Cerebellar cortex (tissue), 1 donor: ENCODE data around the gene TMCC2.
"Not testable (repeated sequence)": the region's sequence is repeated elsewhere in the genome, so short reads cannot be mapped to it uniquely, and the experiment has no call there.

Source experiments
- DNase-seq: peaks from one replicate; pipeline ENCODE4 v3.0.0-alpha.2; 2015; ENCODE audit warnings: low spot score

The TMCC2 gene

GRCh38 chr1:205283270-205284147 is 55.8 kb downstream of the TMCC2 start:
- no peak for DNase-seq

GRCh38 chr1:205284420-205285144 is 56.8 kb downstream of the TMCC2 start:
- peak; percentile 44 for DNase-seq

- DNase-seq = no peak
Observed at GRCh38 chr1:205285381-205286101, 57.8 kb downstream of the TMCC2 start.

DNA sequence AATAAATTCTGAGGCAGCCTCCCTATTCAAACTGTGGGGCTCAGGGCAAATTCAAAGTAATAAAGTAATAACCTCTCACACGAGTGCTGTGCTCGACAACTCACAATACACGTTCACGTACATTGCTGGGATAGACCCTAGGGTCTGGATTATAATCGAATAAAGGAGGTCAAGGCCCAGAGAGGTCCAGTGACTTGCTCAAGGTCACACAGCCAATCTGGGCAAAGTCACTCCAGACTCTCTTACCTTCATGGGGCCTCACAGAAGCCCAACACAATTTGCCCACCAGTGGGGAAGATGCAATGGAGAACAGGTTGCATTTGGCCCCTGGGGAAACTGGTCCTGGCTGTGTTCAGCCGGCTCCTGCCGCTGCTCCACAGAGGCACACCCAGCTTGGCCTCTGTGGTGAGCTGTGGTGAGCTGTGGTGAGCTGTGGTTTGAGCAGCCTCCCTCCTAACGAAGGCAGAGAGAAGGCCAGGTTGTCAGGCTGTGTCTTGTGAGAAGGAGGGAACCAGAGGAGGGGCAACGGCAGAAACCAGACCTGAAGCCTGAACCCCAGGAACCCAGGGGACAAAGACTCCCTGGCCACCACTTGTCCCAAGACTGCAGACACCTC is 58.7 kb downstream of the TMCC2 start:
- DNase-seq = no peak

DNA sequence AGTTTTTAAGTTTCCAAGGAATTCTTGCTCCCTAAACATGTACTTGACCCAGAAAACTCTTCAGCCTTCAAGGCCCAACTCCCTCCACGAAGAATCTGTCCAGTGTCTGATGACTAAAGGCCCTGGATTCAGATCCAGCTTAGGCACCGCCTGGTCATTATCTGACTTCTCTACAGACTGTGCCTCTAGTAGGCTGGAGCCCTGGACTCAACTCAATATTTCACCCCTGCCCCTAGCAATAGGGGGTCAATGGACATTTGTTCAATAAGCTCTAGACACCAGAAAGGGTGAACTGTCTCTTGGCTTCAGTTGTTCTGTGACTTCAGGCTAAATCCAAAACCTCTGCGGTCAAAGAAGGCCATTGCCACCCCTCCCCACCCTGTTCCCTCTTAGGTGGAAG is 59.3 kb downstream of the TMCC2 start:
- no peak for DNase-seq

GRCh38 chr1:205287767-205288559 is 60.2 kb downstream of the TMCC2 start:
- no peak for DNase-seq

GRCh38 chr1:205291596-205291995 is 63.9 kb downstream of the TMCC2 start:
- no peak for DNase-seq

DNA sequence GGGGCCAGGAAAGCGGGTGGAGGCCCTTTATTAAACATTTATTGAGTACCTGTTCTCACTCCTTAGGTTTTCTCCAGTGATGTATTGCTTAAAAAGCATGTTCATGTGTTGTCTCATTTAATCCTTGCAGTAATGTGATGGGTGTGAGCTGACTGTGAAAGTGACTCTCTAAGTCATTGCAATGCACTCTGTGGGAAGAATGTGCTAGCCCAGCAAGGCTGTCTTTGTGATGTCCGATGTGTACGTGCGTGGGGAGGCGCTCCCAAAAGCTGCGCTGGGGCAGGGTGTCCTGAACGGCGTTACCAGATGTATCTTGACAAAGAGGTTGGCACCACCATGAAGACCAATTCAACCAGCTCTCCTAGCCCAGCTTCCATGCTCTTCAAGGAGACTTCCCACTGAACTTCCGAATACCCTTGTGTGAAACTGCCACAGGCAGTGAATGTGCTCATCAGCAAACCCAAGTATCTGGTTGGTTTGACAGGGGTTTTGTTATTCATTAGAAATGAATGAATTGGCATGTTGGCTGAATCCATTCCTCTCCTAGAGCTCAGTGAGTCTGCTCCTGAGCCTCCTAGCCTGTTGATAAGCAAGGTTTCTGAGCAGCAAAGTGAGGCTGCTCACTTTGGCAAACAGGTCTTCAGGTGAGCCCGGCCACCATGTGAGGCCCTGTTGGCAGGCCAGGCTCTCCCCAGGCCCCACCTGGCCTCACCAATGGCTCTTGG is 65.8 kb downstream of the TMCC2 start:
- DNase-seq = no peak

GRCh38 chr1:205294175-205294917 is 66.6 kb downstream of the TMCC2 start:
- DNase-seq = peak; percentile 57

GRCh38 chr1:205294934-205295333 is 67.2 kb downstream of the TMCC2 start:
- DNase-seq = no peak

- no peak for DNase-seq
Observed at GRCh38 chr1:205296154-205296553, 68.4 kb downstream of the TMCC2 start.

DNA sequence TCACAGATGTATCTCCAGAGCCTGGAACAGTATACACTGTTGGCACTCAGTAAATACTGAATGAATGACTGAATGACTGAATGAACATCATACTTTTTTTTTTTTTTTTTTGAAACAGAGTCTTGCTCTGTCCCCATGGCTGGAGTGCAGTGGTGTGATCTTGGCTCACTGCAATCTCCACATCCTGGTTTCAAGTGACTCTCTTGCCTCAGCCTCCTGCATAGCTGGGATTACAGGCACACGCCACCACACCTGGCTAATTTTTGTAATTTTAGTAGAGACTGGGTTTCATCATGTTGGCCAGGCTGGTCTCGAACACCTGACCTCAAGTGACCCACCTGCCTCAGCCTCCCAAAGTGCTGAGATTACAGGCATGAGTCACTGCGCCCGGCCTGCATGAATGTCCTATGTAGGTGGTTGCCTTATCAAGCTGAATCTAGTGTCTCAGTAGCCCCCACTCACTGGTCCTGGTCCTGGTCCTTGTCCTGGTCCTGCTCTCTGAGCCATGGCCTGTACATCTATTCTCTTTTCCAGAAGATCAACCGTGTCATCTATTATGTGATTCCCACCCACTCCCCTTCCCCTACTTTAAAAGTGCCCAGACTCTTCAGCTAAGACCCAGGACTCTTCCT is 69.9 kb downstream of the TMCC2 start:
- not testable (repeated sequence) for DNase-seq

DNA sequence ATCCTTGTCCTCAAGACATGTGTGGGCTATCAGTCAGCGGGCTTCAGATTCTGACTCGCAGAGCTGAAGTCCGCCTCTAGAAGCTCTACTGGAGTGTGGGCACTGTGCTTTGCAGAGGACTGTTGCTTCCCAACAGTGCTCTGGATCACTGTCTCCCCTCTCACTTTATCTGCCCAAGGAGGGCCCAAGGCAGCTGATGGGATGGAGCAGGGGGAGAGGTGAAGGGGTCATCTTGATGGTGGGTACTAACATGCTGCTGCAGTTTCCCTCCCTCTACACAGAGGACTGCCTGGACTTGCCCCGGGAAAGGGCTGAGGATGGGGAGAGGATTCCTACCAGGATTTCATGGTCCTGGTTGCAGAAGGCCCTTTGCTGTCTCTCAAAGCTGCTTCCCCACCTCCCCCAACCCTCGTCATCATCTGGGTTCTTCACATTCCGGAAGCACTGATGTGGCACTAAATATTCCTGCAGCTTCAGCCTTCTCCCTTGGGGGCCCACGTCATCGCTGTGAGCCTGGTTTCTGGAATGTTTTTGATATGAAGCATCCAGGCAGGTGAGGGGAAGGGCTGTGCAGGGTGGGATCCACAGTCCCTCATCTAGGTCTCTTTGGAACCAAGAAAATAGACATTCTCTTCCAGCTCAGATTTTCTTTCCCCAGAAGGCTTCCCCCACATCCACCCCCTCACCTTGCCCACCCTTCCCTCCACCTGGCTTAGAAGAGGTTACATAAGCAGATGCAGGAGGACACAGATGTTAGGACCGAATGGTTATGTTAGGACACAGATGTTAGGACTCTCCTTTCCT is 70.6 kb downstream of the TMCC2 start:
- DNase-seq = peak; percentile 87

DNA sequence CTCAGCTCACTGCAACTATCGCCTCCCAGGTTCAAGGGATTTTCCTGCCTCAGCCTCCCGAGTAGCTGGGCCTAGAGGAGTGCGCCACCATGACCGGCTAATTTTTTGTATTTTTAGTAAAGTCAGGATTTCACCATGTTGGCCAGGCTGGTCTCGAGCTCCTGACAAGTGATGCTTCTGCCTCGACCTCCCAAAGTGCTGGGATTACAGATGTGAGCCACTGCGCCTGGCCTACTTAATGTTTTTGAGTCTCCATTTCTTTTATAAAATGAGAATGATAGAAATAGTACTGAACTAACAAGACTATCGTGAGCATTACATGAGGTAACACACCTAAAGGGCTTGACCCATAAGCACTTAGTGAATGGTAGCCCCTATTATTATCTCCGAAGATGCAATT is 72.4 kb downstream of the TMCC2 start:
- no peak for DNase-seq

- DNase-seq = peak; percentile 82
Observed at GRCh38 chr1:205301205-205301821, 73.6 kb downstream of the TMCC2 start.

DNA sequence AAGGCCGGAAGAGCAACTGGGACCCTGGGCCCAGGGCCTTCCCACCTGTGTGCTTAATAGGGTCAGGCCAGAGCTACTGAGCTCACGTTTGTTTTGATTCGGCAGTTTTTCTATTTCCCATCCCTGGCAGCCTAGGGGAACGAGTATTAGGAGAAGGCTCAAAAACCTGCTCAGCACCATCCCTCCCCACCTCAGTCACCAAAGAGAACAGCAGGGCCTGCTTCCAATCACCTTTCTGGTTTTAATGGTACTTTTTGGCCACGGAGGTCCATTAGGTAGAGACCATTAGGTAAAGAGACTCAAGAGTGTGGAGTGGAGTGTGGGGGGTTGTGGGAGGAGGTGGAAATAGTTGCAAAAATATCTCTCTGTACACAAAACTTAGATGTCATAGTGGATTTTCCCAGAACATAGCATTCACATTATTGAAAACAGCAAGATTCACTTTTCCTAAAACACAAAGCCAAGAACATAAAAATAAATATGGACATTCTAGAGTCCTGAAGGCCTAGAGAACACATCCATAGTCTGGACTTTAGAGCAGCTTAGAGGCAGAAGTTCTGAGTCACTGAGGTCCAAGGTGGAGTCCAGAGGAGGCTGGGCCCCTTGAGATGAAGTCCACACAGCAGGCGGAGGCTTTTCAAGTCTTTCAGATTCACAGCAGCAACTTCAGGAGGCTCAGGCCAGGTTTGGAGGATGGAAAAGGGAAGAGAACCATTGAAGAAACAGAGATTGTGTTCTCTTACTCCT is 74.3 kb downstream of the TMCC2 start:
- no peak for DNase-seq

GRCh38 chr1:205303247-205303888 is 75.6 kb downstream of the TMCC2 start:
- no peak for DNase-seq
